GM19328 (cell line): ENCODE data around the gene USP15.

Experiments used
- ATAC-seq: cut with Tn5 transposase; IDR thresholded peaks from one replicate; pipeline ENCODE4 v1.9.1; 2021; ENCODE audit warnings: mild to moderate bottlenecking, moderate library complexity; ENCODE audit not compliant: unreplicated experiment

Gene USP15

DNA sequence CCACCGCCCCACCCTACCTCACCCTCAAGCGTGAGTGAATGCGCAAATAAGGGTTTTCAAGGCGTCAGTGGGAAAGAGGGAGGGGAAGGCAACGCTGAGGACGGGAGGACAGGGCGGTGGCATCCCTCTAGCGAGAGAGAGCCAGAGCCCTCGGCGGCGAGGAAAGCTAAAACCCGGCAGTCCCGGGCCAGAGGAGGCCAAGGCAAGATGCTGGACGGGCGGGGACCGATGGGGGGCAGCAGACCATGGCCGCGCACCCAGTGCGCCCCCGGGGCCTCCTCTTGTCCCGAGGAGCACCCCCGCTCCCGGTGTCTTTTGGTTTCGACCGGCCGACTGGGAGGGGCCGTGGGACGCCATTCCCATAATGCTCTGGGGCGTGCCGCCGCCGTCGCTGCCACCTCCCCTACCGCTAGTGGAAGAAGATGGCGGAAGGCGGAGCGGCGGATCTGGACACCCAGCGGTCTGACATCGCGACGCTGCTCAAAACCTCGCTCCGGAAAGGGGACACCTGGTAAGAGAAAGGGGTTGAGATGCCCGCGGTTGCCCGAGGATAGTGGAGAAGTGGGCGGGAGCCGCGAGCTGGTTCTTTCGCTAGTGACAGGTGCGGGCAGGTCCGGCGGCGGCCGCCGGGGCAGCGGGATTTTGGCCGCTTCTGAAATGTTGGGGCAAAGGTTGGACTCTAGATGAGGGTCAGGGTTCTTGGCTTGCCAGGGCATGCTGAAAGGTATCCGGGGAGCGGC lies at the start of gene USP15:
USP15 (plus strand) TSS at position 412 of the 740 bp plus-strand sequence; CDS start at position 423, 11 bp downstream.
- ATAC-seq: peak; percentile 73

DNA sequence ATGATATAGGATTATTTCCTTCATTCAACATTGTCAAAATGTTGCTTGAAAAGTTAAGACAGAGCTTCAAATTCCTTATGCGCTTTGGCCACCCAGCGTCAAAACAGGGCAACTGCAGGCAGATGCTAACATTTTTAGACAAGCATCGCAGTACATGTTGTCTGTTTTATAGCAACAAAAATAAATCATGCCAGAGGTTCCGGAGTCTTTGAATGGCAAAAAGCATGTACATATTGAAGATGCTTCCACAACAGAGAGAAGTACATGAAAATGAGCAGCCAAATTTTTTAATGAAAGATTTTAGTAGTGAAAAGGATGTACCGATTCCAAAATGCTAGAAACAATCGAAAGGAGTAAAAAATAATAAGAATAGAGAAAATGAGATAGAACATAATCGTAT lies 49.8 kb upstream of the USP15 start:
- no peak for ATAC-seq

DNA sequence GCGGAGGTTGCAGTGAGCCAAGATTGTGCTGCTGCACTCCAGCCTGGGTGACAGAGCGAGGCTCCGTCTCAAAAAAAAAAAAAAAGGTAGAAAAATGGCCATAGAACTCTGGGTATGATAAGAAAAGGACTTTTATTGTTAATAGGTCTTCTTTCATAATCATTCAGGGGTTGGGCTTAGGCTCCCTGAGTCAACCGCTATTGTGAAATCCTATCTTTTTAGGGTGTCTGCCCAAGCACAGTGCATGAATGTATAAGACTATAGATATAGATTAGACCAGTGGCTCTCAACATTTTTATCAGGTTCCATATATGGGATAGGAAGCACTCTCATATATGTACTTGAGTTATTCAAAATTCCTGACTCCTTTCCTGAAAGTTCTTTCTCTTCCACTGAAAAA lies 48.7 kb upstream of the USP15 start:
- ATAC-seq: no peak

DNA sequence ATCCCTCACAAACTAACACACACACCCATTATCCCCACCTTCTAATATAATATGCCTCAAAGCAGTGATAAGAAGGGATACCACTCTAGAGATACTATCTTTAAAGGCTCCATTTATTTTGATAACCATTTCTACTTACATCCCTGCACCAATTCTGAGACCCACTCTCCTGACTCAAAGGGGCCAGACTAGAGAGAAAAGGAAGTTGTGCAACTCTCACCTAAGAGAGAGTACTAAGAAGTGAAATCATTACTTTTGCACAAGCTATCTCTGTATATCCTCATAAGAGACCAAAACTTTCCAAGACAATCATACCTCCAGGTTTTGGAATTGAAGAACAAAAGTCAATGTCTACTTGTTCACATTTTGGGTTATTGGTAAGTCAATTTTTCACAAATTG lies 45.4 kb upstream of the USP15 start:
- no peak for ATAC-seq

DNA sequence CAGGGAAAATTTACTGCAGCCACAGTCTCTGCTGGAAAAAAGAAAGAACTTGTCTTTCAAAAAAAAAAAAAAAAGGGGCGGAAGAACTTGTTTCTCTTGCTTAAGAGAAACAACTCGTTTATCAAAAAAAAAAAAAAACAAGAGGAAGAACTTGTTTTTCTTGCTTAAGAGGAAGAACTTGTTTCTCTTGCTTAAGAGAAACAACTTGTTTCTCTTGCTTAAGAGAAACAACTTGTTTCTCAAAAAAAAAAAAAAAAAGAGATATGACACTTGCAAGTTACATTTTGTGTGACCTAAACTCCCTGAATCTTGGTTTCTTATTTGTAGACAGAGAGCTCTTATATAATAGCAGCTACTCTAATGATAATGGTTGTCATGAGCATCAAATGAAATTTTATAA lies 44.7 kb upstream of the USP15 start:
- no peak for ATAC-seq

DNA sequence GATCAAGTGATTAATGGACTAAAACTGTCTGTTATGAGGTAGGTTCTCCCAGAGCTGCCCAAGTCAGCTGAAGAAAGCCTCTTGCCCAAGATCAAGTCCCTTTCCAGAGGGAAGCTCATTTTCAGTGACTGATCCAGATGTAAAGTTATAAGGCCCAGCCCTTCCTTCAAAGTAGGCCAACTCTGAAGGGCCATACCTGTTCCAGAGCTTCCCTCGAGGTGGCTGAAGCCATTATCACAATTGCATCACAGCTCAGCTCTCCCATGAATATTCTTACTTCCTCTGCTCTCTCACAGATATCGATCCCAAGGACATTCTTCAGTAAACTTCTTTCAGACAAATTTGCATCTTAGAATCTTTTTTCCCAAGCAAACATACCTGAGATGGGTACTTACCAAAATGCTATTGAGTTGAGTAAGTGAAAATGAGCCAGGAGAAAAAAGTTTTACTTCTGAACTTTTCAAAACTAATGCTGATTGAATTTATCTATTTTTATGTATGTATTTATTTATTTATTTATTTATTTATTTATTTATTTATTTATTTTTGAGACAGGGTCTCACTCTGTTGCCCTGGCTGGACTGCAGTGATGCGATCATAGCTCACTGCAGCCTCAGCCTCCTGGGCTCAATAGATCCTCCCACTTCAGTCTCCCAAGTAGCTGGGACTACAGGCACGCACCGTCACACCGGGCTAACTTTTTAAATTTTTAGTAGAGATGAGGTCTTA lies 42.6 kb upstream of the USP15 start:
- ATAC-seq: no peak

DNA sequence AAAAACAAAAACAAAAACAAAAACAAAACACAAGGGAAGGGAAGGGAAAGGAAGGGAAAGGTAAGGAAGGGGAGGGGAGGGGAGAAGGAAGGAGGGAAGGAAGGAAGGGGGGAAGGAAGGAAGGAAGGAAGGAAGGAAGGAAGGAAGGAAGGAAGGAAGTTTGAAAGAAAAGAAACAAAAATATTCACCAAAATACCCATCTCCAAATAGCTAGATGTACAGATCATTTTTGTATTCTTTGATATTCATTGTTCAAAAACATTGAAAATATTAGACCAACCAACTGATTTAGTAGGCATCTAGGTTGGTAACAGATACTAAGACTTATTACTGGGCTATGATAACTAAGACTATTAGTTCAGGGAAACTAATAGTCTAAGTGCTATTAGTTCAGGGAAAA lies 39.1 kb upstream of the USP15 start:
- no peak for ATAC-seq

DNA sequence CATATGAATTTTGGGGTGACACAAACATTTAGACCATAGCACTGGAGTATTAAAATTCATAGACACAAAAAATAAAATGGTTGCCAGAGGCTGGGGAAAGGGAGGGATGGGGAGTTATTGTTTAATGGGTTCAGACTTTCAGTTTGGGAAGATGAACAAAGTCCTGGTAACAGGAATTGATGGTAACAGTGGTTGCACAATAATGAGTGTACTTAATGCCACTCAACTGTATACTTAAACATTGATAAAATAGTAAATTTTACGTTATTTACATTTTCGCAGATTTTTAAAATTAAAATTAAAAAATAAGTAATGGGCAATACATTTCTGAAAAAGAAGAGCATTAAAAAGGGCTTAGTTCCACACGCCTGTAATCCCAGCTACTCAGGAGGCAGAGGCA lies 35.6 kb upstream of the USP15 start:
- no peak for ATAC-seq

DNA sequence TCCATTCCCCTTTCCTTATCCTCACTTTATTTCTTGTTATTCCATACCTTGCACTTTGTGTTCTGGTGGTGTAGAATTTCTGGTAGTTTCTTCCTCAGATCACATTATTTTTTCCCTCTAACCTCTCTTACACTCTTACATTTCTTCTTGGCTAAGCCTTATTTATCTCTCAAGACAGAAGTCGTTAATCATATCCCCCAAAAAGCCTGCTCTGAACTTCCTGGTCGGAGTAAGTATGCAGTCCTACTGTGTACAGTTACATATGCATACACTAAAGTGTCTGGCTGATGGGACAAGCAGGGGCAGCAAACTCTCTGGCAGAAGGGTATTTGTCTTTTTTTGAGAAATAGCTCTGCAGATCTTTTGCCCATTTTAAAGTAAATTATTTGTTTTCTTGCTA lies 33.1 kb upstream of the USP15 start:
- no peak for ATAC-seq

DNA sequence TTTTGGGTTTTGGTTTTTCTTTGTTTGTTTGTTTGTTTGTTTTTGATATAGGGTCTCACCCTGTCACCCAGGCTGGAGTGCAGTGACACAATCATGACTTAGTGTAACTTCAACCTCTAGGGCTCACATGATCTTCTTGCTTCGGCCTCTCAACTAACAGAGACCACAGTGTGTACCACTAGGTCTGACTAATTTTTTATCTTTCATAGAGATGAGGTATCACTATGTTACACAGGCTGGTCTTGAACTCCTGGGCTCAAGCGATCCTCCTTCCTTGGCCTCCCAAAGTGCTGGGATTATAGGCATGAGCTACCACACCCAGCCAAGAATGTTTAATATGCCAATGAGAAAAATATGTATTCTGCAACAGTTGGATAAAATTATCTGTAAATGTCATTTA lies 29.6 kb upstream of the USP15 start:
- ATAC-seq: no peak

DNA sequence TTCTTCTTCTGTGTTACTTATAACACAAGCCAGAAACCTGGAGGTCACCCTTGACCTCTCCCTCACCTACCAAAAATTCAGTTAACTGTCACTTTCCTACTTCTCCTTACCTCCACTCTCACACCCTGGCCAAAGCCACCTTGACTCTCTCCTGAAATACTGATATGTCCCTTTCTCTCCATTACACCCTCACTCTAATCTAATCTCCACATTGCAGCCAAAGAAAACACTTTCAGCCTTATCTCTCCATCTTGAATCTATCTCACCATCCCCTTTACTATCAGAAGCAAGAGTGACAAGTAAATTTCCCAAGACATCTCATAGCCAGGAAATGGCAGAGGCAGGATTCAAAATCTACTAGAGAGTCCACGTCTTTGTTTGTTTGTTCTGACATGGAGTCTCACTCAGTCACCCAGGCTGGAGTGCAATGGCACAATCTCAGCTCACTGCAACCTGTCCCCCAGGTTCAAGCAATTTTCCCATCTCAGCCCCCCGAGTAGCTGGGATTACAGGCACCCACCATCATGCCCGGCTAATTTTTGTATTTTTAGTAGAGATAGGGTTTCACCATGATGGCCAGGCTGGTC lies 28.0 kb upstream of the USP15 start:
- no peak for ATAC-seq

DNA sequence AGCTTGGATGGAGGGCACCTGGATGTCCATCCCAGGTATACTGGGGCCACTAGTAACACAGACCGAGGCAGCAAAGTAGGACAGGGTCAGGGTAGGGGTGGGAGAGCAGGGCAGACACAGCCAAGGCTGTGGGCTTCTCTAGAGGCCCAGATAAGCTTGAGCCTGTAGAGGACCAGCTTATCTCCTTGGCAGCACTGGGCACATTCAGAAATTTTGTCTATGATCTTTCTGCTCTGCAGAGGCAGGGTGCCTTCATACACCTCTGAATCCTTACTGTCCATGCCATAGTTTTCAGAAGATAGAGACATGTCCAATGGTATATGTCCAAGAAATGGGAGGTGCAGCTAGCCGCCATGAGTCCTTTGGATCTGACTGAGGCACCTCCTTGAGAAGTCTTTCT lies 26.4 kb upstream of the USP15 start:
- ATAC-seq: no peak

DNA sequence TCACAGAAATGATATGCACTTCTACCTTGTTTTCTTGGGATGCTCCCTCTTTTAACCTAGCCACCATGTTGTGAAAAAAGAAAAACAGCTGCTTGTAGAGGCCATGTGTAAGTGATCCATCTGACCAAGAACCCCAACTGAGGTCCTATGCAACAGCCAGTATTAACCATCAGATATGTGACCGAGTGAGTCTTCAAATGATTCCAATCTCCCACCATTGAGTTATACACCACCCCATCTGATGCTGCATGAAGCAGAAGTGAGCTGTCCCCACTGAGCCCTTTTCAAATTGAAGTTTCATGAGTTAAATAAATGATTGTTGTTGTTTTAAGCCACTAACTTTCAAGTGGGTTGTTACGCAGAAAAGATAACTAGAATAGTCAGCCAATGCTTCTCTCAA lies 20.6 kb upstream of the USP15 start:
- no peak for ATAC-seq

DNA sequence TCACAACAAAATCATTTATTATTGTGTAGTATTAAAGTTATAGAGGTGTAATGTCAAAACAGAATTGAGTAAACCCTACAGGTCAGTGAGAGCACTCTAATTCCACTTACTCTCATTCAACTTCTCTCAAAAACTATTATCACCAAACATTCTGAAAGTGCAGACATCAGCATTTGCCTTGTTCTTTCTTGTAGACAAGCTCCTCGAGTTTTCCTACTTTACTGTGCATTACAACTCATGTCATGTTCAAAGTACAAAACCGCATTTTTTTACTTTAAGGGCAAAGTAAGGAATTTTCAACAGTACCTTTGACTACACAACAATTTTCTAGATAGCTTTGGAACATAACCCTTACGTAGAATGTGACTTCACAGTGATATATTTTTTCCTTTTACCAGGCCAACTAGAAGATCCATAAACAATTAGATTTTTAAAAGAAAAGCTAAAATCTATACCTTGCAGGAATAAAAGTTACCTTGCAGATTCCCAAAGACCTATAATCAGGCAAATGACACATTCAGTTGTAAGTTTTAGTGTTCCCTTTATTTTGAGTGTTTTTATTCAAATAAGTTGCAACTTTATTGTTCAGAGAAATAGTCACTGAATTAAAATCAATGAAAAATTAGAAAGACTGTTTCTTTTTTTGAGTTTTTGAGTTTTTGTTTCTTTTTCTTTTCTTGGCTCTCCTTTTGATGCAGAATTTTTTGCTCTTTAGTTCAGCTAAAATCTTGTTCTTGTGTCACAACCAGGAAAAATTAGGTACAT lies 12.7 kb upstream of the USP15 start:
- ATAC-seq: no peak

DNA sequence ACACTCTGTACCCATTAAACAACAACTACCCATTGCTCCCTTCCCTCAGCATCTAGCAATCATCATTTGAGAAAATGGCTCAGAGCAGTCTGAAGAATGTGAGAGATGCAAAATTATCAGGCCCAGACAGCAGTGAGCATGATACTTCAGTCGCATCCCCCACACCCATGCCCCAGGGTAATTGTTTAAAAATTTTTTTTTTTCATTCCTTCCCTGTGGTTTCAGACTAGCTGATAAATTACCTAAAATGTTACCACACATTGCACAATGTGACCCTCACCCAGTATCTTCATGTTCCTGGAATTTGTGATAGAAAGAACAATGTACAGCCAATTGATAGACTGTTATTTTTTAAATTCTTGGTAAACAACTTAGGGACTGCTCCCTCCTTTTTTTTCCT lies 11.3 kb upstream of the USP15 start:
- no peak for ATAC-seq

DNA sequence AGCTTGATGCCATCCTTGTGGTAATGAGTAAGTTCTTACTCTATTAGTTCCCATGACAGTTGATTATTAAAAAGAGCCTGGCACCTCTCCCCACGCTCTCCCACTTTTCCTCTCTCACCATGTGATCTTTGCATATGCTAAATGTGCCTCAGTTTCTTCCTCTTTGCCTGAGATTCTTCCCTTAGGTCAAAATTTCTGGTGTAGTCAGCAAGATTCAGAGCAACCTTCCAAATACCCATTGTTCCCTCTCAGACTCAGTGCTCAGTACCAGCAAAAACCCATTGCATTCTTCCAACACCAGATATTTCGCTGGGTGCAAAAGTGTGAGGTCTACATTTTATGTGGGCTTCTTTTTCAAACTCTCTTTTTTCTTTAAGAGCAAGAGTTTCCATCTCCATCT lies 10.8 kb upstream of the USP15 start:
- ATAC-seq: no peak

DNA sequence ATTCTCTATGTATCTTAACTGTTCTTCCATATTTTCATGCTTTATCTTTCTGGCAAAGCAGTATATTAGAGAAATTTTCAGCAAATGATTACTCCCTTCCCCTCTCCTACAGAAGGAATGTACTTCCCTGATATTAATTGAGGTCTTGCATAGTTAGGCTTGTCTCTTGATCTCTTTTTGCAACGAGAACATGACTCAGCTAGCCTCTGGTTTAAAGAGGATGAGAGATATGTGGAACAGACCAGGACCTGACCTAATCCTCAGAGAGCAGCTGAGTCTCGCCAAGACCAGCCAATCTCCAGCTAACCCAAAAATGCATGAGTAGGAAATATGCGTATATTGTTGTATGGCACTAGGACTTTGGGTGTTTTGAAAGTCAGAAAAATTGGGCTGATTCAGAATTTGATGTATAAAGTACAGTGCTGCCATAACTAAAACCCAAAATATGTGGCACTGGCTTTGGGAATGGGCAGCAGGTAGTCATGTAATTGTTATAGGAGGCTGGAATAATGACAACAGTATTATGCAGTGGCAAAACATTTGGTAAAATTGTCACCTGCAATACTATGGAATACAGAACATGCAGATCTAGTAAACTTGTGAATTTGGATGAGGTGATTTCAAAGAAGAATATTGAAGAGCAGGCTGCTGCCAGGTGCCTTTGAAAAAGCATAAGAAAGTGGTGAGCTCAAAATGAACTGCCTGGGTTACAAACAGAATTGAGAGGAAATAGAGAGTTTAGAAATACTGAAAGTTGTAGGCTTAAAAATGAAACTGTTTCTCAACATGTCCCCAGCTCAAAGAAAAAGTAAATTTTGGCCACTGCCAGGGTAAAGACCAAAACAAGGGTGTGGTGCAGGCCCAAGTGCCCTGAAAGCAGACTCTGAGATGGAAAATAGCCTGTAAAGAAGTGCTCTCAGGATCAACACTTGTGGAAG lies 9.3 kb upstream of the USP15 start:
- ATAC-seq: peak; percentile 96

DNA sequence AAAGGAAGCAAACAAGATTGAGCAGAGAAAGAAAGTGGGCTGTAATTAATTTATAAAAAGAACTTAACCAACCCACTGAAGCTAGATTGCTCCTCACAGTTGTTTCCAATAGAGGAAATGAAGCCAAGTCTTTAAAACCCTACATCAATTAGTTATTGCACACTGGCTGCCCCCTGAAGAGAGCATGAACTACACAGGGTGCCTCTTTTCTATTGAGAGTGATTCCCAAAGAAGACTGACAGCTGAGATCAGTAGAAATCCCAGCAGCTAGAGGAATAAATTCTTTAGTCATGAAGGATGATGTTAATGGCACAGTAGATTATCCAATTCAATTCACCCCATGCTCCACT lies 8.6 kb upstream of the USP15 start:
- peak; percentile 28 for ATAC-seq

DNA sequence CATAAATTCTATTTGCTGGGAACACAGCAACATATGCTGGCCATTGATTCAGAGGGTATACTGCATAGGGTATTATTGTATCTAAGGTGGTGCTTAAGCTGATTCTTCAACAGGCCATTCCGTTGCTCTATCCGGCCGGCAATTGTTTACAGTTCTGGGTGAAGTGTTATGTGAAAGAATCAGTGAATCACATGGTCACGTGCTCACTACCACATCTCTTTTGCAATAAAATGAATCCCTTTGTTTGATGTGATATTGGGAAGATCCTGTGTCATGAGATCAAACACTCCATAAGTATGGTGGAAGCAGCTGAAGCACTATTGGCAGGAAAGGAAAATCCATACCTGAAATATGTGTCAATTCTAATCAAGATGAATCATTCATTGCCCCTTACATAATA lies 7.6 kb upstream of the USP15 start:
- no peak for ATAC-seq

DNA sequence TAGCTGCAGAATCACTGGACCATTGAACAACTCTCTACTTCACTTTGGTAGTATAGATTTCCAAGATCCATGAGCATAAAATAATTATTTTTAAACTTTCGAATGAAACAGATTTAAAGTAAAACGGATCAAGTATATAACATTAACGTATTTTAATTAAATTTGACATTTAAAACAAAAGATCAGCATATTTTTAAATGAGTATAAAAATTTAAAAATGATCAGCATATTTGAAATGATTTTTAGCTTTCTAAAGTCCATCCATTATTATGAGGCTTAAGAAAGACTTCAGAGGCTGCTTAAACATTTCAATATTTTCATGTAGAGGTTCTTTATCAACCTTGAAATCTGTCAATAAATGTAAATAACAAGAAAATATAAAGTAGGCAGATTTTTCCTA lies 5.2 kb upstream of the USP15 start:
- ATAC-seq: no peak
